ENCODE data around the gene UTRN.
A peak's percentile ranks its signal among the peaks of the same experiment; 100 is the strongest.

The UTRN gene

GRCh38 chr6:144284783-144285547, at the start of gene UTRN:
Gene UTRN (plus strand): TSS chr6:144285335. CDS start chr6:144291829, 6,494 bp downstream.
- peaks cover 0 to 10% of the 10 kb centered on the region in 2 donors for H3K4me1 ChIP-seq (ENCODE audit: control insufficient read depth in 1 of 2, insufficient read depth in 2 of 2, low read length in 2 of 2)
- H3K9me3 ChIP-seq (ENCODE audit: control insufficient read depth in 1 of 2, low read length in 2 of 2): no peaks in the 10 kb centered on the region
- peak within 1 kb of the TSS; percentile 81 for H3K27ac ChIP-seq (ENCODE audit: low read length)
- H3K27me3 ChIP-seq (ENCODE audit: low read depth, low read length): no peaks in the 10 kb centered on the region
- H3K4me3 ChIP-seq (ENCODE audit: low read depth in 1 of 2, low read length in 2 of 2): peak within 1 kb of the TSS; percentile 93 to 99
- H3K36me3 ChIP-seq (ENCODE audit: control insufficient read depth in 1 of 2, insufficient read depth in 2 of 2, low read length in 2 of 2): peaks cover 0 to 13% of the 10 kb centered on the region in 2 donors

- Histone ChIP-seq H3K36me3 (ENCODE audit: control insufficient read depth in 1 of 2, insufficient read depth in 2 of 2, low read length in 2 of 2) (peaks cover 0 to 3% of the 10 kb centered on the region in 2 donors), H3K27me3 (ENCODE audit: low read depth, low read length) (no peaks in the 10 kb centered on the region), H3K4me1 (ENCODE audit: control insufficient read depth in 1 of 2, insufficient read depth in 2 of 2, low read length in 2 of 2) (no peaks in the 10 kb centered on the region), H3K27ac (ENCODE audit: low read length) (no peak overlapping the region), H3K4me3 (ENCODE audit: low read depth in 1 of 2, low read length in 2 of 2) (no peak overlapping the region), H3K9me3 (ENCODE audit: control insufficient read depth in 1 of 2, low read length in 2 of 2) (peaks cover 0 to 11% of the 10 kb centered on the region in 2 donors)
Measured at GRCh38 chr6:144244688-144245087, 40.4 kb upstream of the UTRN start.

GRCh38 chr6:144246988-144247387, 38.1 kb upstream of the UTRN start:
- Histone ChIP-seq H3K4me1 (ENCODE audit: control insufficient read depth in 1 of 2, insufficient read depth in 2 of 2, low read length in 2 of 2) (no peaks in the 10 kb centered on the region), H3K27me3 (ENCODE audit: low read depth, low read length) (no peaks in the 10 kb centered on the region), H3K9me3 (ENCODE audit: control insufficient read depth in 1 of 2, low read length in 2 of 2) (peaks cover 0 to 11% of the 10 kb centered on the region in 2 donors), H3K27ac (ENCODE audit: low read length) (no peak overlapping the region), H3K4me3 (ENCODE audit: low read depth in 1 of 2, low read length in 2 of 2) (no peak overlapping the region), H3K36me3 (ENCODE audit: control insufficient read depth in 1 of 2, insufficient read depth in 2 of 2, low read length in 2 of 2) (peaks cover 0 to 3% of the 10 kb centered on the region in 2 donors)

GRCh38 chr6:144248003-144248402, 37.1 kb upstream of the UTRN start:
- H3K4me1 ChIP-seq (ENCODE audit: control insufficient read depth in 1 of 2, insufficient read depth in 2 of 2, low read length in 2 of 2): no peaks in the 10 kb centered on the region

GRCh38 chr6:144248476-144249301, 36.4 kb upstream of the UTRN start:
- Histone ChIP-seq H3K9me3 (ENCODE audit: control insufficient read depth in 1 of 2, low read length in 2 of 2) (peaks cover 0 to 11% of the 10 kb centered on the region in 2 donors), H3K4me1 (ENCODE audit: control insufficient read depth in 1 of 2, insufficient read depth in 2 of 2, low read length in 2 of 2) (no peaks in the 10 kb centered on the region), H3K27me3 (ENCODE audit: low read depth, low read length) (no peaks in the 10 kb centered on the region), H3K4me3 (ENCODE audit: low read depth in 1 of 2, low read length in 2 of 2) (no peak overlapping the region), H3K27ac (ENCODE audit: low read length) (no peak overlapping the region), H3K36me3 (ENCODE audit: control insufficient read depth in 1 of 2, insufficient read depth in 2 of 2, low read length in 2 of 2) (peaks cover 0 to 3% of the 10 kb centered on the region in 2 donors)

More at GRCh38 chr6:144248003-144248402, 37.1 kb upstream of the UTRN start:
- Histone ChIP-seq H3K27me3 (ENCODE audit: low read depth, low read length) (no peaks in the 10 kb centered on the region), H3K36me3 (ENCODE audit: control insufficient read depth in 1 of 2, insufficient read depth in 2 of 2, low read length in 2 of 2) (peaks cover 0 to 3% of the 10 kb centered on the region in 2 donors), H3K4me3 (ENCODE audit: low read depth in 1 of 2, low read length in 2 of 2) (no peak overlapping the region), H3K9me3 (ENCODE audit: control insufficient read depth in 1 of 2, low read length in 2 of 2) (peaks cover 0 to 11% of the 10 kb centered on the region in 2 donors), H3K27ac (ENCODE audit: low read length) (no peak overlapping the region)

GRCh38 chr6:144250276-144250675, 34.9 kb upstream of the UTRN start:
- Histone ChIP-seq H3K36me3 (ENCODE audit: control insufficient read depth in 1 of 2, insufficient read depth in 2 of 2, low read length in 2 of 2) (peaks cover 0 to 3% of the 10 kb centered on the region in 2 donors), H3K27me3 (ENCODE audit: low read depth, low read length) (no peaks in the 10 kb centered on the region), H3K27ac (ENCODE audit: low read length) (no peak overlapping the region), H3K4me1 (ENCODE audit: control insufficient read depth in 1 of 2, insufficient read depth in 2 of 2, low read length in 2 of 2) (no peaks in the 10 kb centered on the region), H3K9me3 (ENCODE audit: control insufficient read depth in 1 of 2, low read length in 2 of 2) (peaks cover 0 to 10% of the 10 kb centered on the region in 2 donors), H3K4me3 (ENCODE audit: low read depth in 1 of 2, low read length in 2 of 2) (no peak overlapping the region)

- peaks cover 0 to 3% of the 10 kb centered on the region in 2 donors for H3K36me3 ChIP-seq (ENCODE audit: control insufficient read depth in 1 of 2, insufficient read depth in 2 of 2, low read length in 2 of 2)
- H3K9me3 ChIP-seq (ENCODE audit: control insufficient read depth in 1 of 2, low read length in 2 of 2): no peaks in the 10 kb centered on the region
- H3K27ac ChIP-seq (ENCODE audit: low read length): no peak overlapping the region
- no peaks in the 10 kb centered on the region for H3K4me1 ChIP-seq (ENCODE audit: control insufficient read depth in 1 of 2, insufficient read depth in 2 of 2, low read length in 2 of 2)
- H3K4me3 ChIP-seq (ENCODE audit: low read depth in 1 of 2, low read length in 2 of 2): no peak overlapping the region
- H3K27me3 ChIP-seq (ENCODE audit: low read depth, low read length): no peaks in the 10 kb centered on the region
Measured at GRCh38 chr6:144252259-144252658, 32.9 kb upstream of the UTRN start.

- H3K4me1 ChIP-seq (ENCODE audit: control insufficient read depth in 1 of 2, insufficient read depth in 2 of 2, low read length in 2 of 2): no peaks in the 10 kb centered on the region
- H3K9me3 ChIP-seq (ENCODE audit: control insufficient read depth in 1 of 2, low read length in 2 of 2): no peaks in the 10 kb centered on the region
- H3K4me3 ChIP-seq (ENCODE audit: low read depth in 1 of 2, low read length in 2 of 2): no peak overlapping the region
- H3K27ac ChIP-seq (ENCODE audit: low read length): no peak overlapping the region
- no peaks in the 10 kb centered on the region for H3K36me3 ChIP-seq (ENCODE audit: control insufficient read depth in 1 of 2, insufficient read depth in 2 of 2, low read length in 2 of 2)
- no peaks in the 10 kb centered on the region for H3K27me3 ChIP-seq (ENCODE audit: low read depth, low read length)
Measured at GRCh38 chr6:144259986-144260385, 25.1 kb upstream of the UTRN start.

GRCh38 chr6:144262470-144263369, 22.4 kb upstream of the UTRN start:
- Histone ChIP-seq H3K4me3 (ENCODE audit: low read depth in 1 of 2, low read length in 2 of 2) (no peak overlapping the region), H3K27ac (ENCODE audit: low read length) (no peak overlapping the region), H3K36me3 (ENCODE audit: control insufficient read depth in 1 of 2, insufficient read depth in 2 of 2, low read length in 2 of 2) (no peaks in the 10 kb centered on the region), H3K27me3 (ENCODE audit: low read depth, low read length) (no peaks in the 10 kb centered on the region), H3K4me1 (ENCODE audit: control insufficient read depth in 1 of 2, insufficient read depth in 2 of 2, low read length in 2 of 2) (no peaks in the 10 kb centered on the region), H3K9me3 (ENCODE audit: control insufficient read depth in 1 of 2, low read length in 2 of 2) (no peaks in the 10 kb centered on the region)

GRCh38 chr6:144263786-144264185, 21.3 kb upstream of the UTRN start:
- Histone ChIP-seq H3K36me3 (ENCODE audit: control insufficient read depth in 1 of 2, insufficient read depth in 2 of 2, low read length in 2 of 2) (no peaks in the 10 kb centered on the region), H3K27ac (ENCODE audit: low read length) (peak overlapping the region; percentile 6), H3K4me3 (ENCODE audit: low read depth in 1 of 2, low read length in 2 of 2) (no peak overlapping the region), H3K27me3 (ENCODE audit: low read depth, low read length) (no peaks in the 10 kb centered on the region), H3K9me3 (ENCODE audit: control insufficient read depth in 1 of 2, low read length in 2 of 2) (no peaks in the 10 kb centered on the region), H3K4me1 (ENCODE audit: control insufficient read depth in 1 of 2, insufficient read depth in 2 of 2, low read length in 2 of 2) (no peaks in the 10 kb centered on the region)

Measured in muscle layer of duodenum (tissue), 2 donors.